K562 (cell line): ENCODE results near the gene NDUFAF8. TPM values are rescaled to one million over a fixed set of nuclear protein-coding genes. Genes with fewer than 3 reads are reported as not detected.

Experiments used
- JUND ChIP-seq, 2 experiments: IDR thresholded peaks; 2 replicates in 1 of 2; 3 replicates in 1 of 2; pipeline ENCODE4 v1.6.1; 2011; ENCODE audit warnings: borderline replicate concordance in 2 of 2, low read depth in 2 of 2, low read length in 2 of 2, improper control_type of control experiment in 1 of 2, missing biosample characterization in 1 of 2, missing genetic modification characterization in 1 of 2, missing genetic modification reagents in 1 of 2
- KAT7 ChIP-seq: sonication (generic); formaldehyde crosslinking; IDR thresholded peaks from 2 replicates; pipeline ENCODE4 v1.8.0; 2022; ENCODE audit warnings: missing genetic modification reagents, mild to moderate bottlenecking, borderline replicate concordance
- KDM5B ChIP-seq: fragments of 200-600 bp; sonication (generic); IDR thresholded peaks from 2 replicates; pipeline ENCODE4 v1.6.1; 2012; ENCODE audit warnings: low read depth, mild to moderate bottlenecking, moderate library complexity, low read length, control low read depth, inconsistent platforms; ENCODE audit not compliant: insufficient replicate concordance
- LCOR ChIP-seq: sonication (generic); formaldehyde crosslinking; IDR thresholded peaks from 2 replicates; pipeline ENCODE4 v1.8.0; 2022; ENCODE audit warnings: mild to moderate bottlenecking, missing genetic modification reagents
- MECOM ChIP-seq: fragments of 250-450 bp; sonication (Bioruptor Pico); IDR thresholded peaks from 2 replicates; pipeline ENCODE4 v1.8.0; 2022; ENCODE audit warnings: inconsistent platforms
- PRMT5 ChIP-seq: sonication (generic); formaldehyde crosslinking; IDR thresholded peaks from 2 replicates; pipeline ENCODE4 v1.5.0; 2020; ENCODE audit warnings: missing genetic modification reagents
- SP1 ChIP-seq: sonication (generic); formaldehyde crosslinking; IDR thresholded peaks from 2 replicates; pipeline ENCODE4 v1.8.1; 2022; ENCODE audit warnings: mild to moderate bottlenecking, missing genetic modification reagents
- TCF7L2 ChIP-seq: fragments of 150-350 bp; IDR thresholded peaks from 2 replicates; pipeline ENCODE4 v1.6.1; 2016; ENCODE audit warnings: low read depth, mild to moderate bottlenecking, low read length, moderate library complexity
- polyA plus RNA-seq, 8 experiments: library from polyadenylated mRNA; depleted of rRNA in 4 of 8; stranded (reverse) in 5 of 8; unstranded in 3 of 8; fragments of >200 nt; fragmentation: Nextera tagmentation in 2 of 8; fragmentation: Illumina TruSeq in 1 of 8; extraction: Ambion mirVana in 2 of 8; extraction: Trizol in 1 of 8; gene quantifications; 2 replicates each; pipeline versions ENCODE4 v1.2.1 to v1.2.3, GENCODE V29; 2011 to 2014; ENCODE audit warnings: inconsistent platforms in 1 of 8, missing spikeins in 1 of 8
- total RNA-seq, 7 experiments: library from RNA; depleted of rRNA in 6 of 7; stranded (reverse); fragments of >200 nt in 6 of 7; fragmentation: Illumina TruSeq in 2 of 7; extraction: Trizol in 2 of 7; gene quantifications; 2 replicates each; pipeline versions ENCODE4 v1.2.1 to v1.2.3, GENCODE V29; 2011 to 2021; ENCODE audit warnings: low replicate concordance in 1 of 7
- TF ChIP-seq, protein P1 (sequence below): fragments of 250-450 bp; sonication (Bioruptor Pico); IDR thresholded peaks from 2 replicates; pipeline ENCODE4 v1.4.0; 2020
- TF ChIP-seq, protein P2 (sequence below): fragments of 250-450 bp; sonication (Bioruptor Pico); IDR thresholded peaks from 2 replicates; pipeline ENCODE4 v1.8.0; 2022; ENCODE audit warnings: moderate library complexity, mild to moderate bottlenecking, inconsistent platforms
- TF ChIP-seq, protein P3 (sequence below): fragments of 250-450 bp; sonication (Bioruptor Pico); IDR thresholded peaks from 2 replicates; pipeline ENCODE4 v1.9.0; 2021; ENCODE audit warnings: mild to moderate bottlenecking, inconsistent platforms
- TF ChIP-seq, protein P4 (sequence below): sonication (generic); formaldehyde crosslinking; IDR thresholded peaks from 2 replicates; pipeline ENCODE4 v1.8.0; 2022; ENCODE audit warnings: mild to moderate bottlenecking, missing genetic modification reagents
- TF ChIP-seq, protein P5 (sequence below): IDR thresholded peaks from 2 replicates; pipeline ENCODE4 v1.6.1; 2011; ENCODE audit warnings: borderline replicate concordance, low read depth, mild to moderate bottlenecking, moderate library complexity, low read length; ENCODE audit not compliant: insufficient read depth, poor library complexity, severe bottlenecking
- TF ChIP-seq, protein P6 (sequence below): fragments of 450-650 bp; formaldehyde crosslinking; IDR thresholded peaks from 2 replicates; pipeline ENCODE4 v1.4.0; 2020; ENCODE audit warnings: mild to moderate bottlenecking, moderate library complexity
- TF ChIP-seq, protein P7 (sequence below): fragments of 250-450 bp; sonication (Bioruptor Pico); IDR thresholded peaks from 2 replicates; pipeline ENCODE4 v1.9.0; 2021; ENCODE audit warnings: mild to moderate bottlenecking

Gene NDUFAF8
- total and polyA plus RNA-seq, 9 of the 15 experiments (the other 6 are each of a cell fraction or from before 2014, with no cell fraction given) = 13.5 to 144 (median 90.0) TPM

DNA sequence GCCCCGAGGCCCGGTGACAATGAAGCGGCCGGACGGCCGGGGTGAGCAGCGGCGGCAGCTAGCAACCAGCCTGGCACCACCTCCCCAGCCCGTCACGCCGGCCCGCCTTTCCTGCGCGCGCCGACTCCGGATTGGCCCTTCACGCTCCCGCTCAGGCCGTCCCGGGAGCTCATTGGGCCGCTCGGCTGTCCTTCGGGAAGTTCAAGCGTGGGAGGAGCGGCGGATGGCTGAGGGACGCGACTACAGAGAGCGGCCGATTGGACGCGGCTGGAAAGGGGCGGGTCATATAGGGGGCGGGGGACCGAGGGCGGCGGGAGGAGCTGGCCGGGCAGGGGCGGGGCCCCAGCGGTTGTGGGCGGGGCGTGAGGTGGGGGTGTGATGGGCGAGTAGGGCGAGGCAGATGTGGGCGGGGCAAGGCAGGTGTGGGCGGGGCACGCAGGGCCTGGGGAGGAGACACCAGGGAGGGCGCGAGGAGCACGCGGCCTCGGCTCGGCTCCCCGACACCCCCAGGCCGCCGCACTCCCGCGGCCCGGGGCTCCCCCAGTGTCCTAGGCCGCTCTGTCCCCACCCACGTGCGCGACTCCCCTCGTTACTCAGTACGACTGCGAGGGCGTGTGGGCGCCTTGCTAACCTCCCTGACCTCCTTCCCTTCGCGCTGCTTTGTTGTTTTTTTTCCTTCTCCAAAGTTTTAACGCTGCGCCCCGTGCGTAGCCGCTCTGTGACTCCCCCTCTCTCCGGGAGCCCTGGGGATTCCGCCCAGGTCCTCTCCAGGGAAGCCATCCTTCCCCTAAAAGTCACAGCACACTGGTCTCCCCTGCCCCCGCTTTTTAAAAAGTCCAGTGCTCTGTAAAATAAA lies 16.0 kb upstream of the NDUFAF8 start, which contains the start of gene CEP131 (continued):
- TF ChIP-seq SP1 = peak; percentile 84
- TF ChIP-seq KAT7 (CRISPR knock-in tag) = peak; percentile 10; the same call in 1 of the 2 replicates
- TF ChIP-seq, protein P1, sequence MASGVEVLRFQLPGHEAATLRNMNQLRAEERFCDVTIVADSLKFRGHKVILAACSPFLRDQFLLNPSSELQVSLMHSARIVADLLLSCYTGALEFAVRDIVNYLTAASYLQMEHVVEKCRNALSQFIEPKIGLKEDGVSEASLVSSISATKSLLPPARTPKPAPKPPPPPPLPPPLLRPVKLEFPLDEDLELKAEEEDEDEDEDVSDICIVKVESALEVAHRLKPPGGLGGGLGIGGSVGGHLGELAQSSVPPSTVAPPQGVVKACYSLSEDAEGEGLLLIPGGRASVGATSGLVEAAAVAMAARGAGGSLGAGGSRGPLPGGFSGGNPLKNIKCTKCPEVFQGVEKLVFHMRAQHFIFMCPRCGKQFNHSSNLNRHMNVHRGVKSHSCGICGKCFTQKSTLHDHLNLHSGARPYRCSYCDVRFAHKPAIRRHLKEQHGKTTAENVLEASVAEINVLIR (CRISPR knock-in tag) = peak; percentile 70; the same call in 1 of the 2 replicates
- TF ChIP-seq TCF7L2 = no peak
- TF ChIP-seq JUND (IDR thresholded peaks at IDR 0.05; ENCODE audit: borderline replicate concordance, low read depth, low read length) = peak; percentile 3; the same call in 1 of the 2 replicates
- TF ChIP-seq JUND (tag; IDR thresholded peaks at IDR 0.05; ENCODE audit: borderline replicate concordance, low read depth, low read length) = no peak; the same call in 2 of the 3 replicates
- TF ChIP-seq PRMT5 (CRISPR knock-in tag) = no peak
- TF ChIP-seq, protein P2, sequence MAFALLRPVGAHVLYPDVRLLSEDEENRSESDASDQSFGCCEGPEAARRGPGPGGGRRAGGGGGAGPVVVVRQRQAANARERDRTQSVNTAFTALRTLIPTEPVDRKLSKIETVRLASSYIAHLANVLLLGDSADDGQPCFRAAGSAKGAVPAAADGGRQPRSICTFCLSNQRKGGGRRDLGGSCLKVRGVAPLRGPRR (CRISPR knock-in tag) = no peak
- TF ChIP-seq, protein P3, sequence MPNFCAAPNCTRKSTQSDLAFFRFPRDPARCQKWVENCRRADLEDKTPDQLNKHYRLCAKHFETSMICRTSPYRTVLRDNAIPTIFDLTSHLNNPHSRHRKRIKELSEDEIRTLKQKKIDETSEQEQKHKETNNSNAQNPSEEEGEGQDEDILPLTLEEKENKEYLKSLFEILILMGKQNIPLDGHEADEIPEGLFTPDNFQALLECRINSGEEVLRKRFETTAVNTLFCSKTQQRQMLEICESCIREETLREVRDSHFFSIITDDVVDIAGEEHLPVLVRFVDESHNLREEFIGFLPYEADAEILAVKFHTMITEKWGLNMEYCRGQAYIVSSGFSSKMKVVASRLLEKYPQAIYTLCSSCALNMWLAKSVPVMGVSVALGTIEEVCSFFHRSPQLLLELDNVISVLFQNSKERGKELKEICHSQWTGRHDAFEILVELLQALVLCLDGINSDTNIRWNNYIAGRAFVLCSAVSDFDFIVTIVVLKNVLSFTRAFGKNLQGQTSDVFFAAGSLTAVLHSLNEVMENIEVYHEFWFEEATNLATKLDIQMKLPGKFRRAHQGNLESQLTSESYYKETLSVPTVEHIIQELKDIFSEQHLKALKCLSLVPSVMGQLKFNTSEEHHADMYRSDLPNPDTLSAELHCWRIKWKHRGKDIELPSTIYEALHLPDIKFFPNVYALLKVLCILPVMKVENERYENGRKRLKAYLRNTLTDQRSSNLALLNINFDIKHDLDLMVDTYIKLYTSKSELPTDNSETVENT (CRISPR knock-in tag) = peak; percentile 92
- TF ChIP-seq, protein P4, sequence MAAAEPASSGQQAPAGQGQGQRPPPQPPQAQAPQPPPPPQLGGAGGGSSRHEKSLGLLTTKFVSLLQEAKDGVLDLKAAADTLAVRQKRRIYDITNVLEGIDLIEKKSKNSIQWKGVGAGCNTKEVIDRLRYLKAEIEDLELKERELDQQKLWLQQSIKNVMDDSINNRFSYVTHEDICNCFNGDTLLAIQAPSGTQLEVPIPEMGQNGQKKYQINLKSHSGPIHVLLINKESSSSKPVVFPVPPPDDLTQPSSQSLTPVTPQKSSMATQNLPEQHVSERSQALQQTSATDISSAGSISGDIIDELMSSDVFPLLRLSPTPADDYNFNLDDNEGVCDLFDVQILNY (CRISPR knock-in tag) = peak; percentile 36; the same call in 1 of the 2 replicates
- no peak for TF ChIP-seq MECOM (CRISPR knock-in tag)
- peak; percentile 57 for TF ChIP-seq KDM5B
- TF ChIP-seq LCOR (CRISPR knock-in tag) = peak; percentile 70
- TF ChIP-seq, protein P5, sequence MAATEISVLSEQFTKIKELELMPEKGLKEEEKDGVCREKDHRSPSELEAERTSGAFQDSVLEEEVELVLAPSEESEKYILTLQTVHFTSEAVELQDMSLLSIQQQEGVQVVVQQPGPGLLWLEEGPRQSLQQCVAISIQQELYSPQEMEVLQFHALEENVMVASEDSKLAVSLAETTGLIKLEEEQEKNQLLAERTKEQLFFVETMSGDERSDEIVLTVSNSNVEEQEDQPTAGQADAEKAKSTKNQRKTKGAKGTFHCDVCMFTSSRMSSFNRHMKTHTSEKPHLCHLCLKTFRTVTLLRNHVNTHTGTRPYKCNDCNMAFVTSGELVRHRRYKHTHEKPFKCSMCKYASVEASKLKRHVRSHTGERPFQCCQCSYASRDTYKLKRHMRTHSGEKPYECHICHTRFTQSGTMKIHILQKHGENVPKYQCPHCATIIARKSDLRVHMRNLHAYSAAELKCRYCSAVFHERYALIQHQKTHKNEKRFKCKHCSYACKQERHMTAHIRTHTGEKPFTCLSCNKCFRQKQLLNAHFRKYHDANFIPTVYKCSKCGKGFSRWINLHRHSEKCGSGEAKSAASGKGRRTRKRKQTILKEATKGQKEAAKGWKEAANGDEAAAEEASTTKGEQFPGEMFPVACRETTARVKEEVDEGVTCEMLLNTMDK = no peak
- TF ChIP-seq, protein P6, sequence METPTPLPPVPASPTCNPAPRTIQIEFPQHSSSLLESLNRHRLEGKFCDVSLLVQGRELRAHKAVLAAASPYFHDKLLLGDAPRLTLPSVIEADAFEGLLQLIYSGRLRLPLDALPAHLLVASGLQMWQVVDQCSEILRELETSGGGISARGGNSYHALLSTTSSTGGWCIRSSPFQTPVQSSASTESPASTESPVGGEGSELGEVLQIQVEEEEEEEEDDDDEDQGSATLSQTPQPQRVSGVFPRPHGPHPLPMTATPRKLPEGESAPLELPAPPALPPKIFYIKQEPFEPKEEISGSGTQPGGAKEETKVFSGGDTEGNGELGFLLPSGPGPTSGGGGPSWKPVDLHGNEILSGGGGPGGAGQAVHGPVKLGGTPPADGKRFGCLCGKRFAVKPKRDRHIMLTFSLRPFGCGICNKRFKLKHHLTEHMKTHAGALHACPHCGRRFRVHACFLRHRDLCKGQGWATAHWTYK = 0 out of 2 replicates have a peak, but pooled peaks have one; percentile 45
- TF ChIP-seq, protein P7, sequence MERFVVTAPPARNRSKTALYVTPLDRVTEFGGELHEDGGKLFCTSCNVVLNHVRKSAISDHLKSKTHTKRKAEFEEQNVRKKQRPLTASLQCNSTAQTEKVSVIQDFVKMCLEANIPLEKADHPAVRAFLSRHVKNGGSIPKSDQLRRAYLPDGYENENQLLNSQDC (CRISPR knock-in tag) = no peak
